GM21576 (cell line): ENCODE results near the gene GOLGB1.

ENCODE experiments used
- ATAC-seq: cut with Tn5 transposase; IDR thresholded peaks from one replicate; pipeline ENCODE4 v1.9.1; 2021; ENCODE audit warnings: mild to moderate bottlenecking, moderate library complexity; ENCODE audit not compliant: unreplicated experiment

GOLGB1 gene

GRCh38 chr3:121641127-121641526, 108.4 kb downstream of the GOLGB1 start:
- ATAC-seq = no peak

- ATAC-seq = no peak
Observed at GRCh38 chr3:121637922-121638321, 111.6 kb downstream of the GOLGB1 start.

DNA sequence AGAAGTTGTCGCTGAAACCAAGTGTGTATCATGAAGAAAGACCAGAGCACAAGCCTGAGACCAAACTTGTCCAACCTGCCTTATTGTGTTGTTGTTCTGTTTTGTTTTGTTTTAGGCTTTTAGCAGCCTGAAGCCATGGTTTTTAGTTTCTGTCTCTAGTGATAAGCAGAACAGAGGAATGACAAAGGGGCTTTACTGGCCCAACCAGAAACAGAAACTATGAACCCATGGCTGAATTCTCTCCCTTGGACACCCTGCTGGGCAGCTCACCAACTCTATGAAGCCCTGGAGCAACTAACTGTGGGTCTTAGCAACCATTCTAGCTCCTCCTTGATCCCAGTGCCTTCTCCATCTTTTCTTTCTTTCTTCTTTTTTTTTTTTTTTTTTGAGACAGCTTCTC, 119.2 kb downstream of the GOLGB1 start:
- ATAC-seq = no peak

DNA sequence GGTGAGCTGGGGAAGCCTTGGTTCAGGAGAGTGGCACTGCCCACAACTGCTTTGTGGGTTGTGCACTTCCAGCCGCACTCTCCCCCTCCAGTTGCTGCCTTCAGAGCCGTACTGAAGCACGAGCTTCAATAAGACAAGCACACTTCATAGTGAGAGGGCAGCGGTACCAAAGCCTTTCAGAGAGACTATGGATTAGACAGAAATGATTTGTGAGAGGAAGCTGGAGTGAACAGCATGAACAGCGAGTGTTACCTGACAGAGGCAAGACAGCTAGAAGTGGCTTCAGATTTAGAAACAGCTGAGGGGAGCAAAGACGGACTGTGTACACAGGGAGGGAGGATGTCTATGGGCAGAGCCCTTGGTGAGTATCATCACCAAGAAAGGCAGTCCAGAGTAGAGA, 119.9 kb downstream of the GOLGB1 start:
- ATAC-seq = no peak

DNA sequence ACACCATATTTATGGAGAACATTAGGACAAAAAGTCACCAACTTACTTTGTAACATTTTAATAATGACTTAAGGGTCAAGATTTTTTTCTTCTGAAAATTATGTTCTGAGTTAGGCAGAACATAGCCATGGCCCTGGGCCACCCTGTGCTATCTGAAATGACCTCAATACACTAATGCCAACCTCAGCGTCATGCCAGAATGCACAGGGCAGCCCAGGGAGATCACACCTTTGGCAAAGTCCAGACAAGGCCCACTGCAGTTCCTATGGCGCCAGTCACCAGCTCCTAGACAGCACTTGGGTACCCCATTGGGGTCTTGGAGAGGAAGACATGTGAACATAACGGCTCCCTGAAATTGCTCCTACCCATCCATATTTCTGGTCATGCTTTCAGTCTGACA, 121.9 kb downstream of the GOLGB1 start:
- ATAC-seq = no peak

- no peak for ATAC-seq
Observed at GRCh38 chr3:121627211-121627610, 122.3 kb downstream of the GOLGB1 start.

- no peak for ATAC-seq
Observed at GRCh38 chr3:121626495-121626894, 123.0 kb downstream of the GOLGB1 start.

GRCh38 chr3:121624147-121624899, 125.2 kb downstream of the GOLGB1 start:
- ATAC-seq = no peak

DNA sequence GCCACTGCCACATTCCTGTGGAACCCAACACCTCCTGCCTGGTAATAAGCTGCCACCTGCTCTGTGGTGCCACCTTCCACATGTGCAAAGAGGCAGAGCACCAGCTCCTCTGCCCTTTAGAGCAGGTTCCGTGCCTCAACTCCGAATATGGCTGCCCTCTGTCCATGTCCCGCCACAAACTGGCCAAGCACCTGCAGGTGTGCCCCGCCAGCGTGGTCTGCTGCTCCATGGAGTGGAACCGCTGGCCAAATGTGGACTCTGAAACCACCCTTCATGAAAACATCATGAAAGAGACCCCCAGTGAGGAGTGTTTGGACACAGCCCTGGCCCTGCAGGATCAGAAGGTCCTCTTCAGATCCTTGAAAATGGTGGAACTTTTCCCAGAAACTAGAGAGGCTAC, 128.1 kb downstream of the GOLGB1 start:
- ATAC-seq = no peak

- ATAC-seq = no peak
Observed at GRCh38 chr3:121619691-121620090, 129.8 kb downstream of the GOLGB1 start.
